Stimulated activated CD4-positive, alpha-beta T cell treated with anti-CD3 and anti-CD28 coated beads, Interleukin-2, amount 100 ng/mL, for 4 hours (primary cell): ENCODE results near the gene TARS2.

Experiments
- DNase-seq: peaks from one replicate; pipeline ENCODE4 v3.0.0-alpha.2; 2020; ENCODE audit warnings: low read depth

Gene TARS2

GRCh38 chr1:150486966-150487762, at the start of gene TARS2:
TSS of gene TARS2 (plus strand) at chr1:150487419. CDS start at chr1:150487451, 32 bp downstream.
- DNase-seq = peak; percentile 90

GRCh38 chr1:150441121-150441520, 46.1 kb upstream of the TARS2 start:
- DNase-seq = no peak

- no peak for DNase-seq
Measured at GRCh38 chr1:150444232-150444631, 43.0 kb upstream of the TARS2 start.

GRCh38 chr1:150456146-150456647, 31.0 kb upstream of the TARS2 start:
- DNase-seq = no peak

- DNase-seq = peak; percentile 72
Measured at GRCh38 chr1:150464422-150464826, 22.8 kb upstream of the TARS2 start.

- no peak for DNase-seq
Measured at GRCh38 chr1:150466964-150467363, 20.3 kb upstream of the TARS2 start.

GRCh38 chr1:150469291-150469690, 17.9 kb upstream of the TARS2 start:
- no peak for DNase-seq

GRCh38 chr1:150472601-150473200, 14.5 kb upstream of the TARS2 start:
- DNase-seq = no peak

GRCh38 chr1:150473659-150474058, 13.6 kb upstream of the TARS2 start:
- no peak for DNase-seq

- no peak for DNase-seq
Measured at GRCh38 chr1:150474869-150475268, 12.3 kb upstream of the TARS2 start.

GRCh38 chr1:150476754-150477153, 10.5 kb upstream of the TARS2 start:
- DNase-seq = no peak

GRCh38 chr1:150477320-150477719, 9.9 kb upstream of the TARS2 start:
- DNase-seq = no peak

- no peak for DNase-seq
Measured at GRCh38 chr1:150477733-150478132, 9.5 kb upstream of the TARS2 start.

GRCh38 chr1:150479370-150479769, 7.8 kb upstream of the TARS2 start:
- DNase-seq = no peak

GRCh38 chr1:150479927-150480352, 7.3 kb upstream of the TARS2 start:
- DNase-seq = no peak

- DNase-seq = no peak
Measured at GRCh38 chr1:150484431-150484830, 2.8 kb upstream of the TARS2 start.

- no peak for DNase-seq
Measured at GRCh38 chr1:150484861-150485260, 2.4 kb upstream of the TARS2 start.

GRCh38 chr1:150487763-150488115, 520 bp downstream of the TARS2 start:
- no peak for DNase-seq

- no peak for DNase-seq
Measured at GRCh38 chr1:150493175-150493574, 6.0 kb downstream of the TARS2 start.

GRCh38 chr1:150498342-150498741, 11.1 kb downstream of the TARS2 start:
- DNase-seq = no peak

- DNase-seq = no peak
Measured at GRCh38 chr1:150505431-150505830, 18.2 kb downstream of the TARS2 start.

GRCh38 chr1:150507912-150508864, 21.0 kb downstream of the TARS2 start, which contains the start of gene ECM1:
TSS of gene ECM1 (plus strand) at chr1:150508109. CDS start at chr1:150508210, 101 bp downstream.
- DNase-seq = no peak
